Measurements from ENCODE around the gene SYT17.

The SYT17 gene

GRCh38 chr16:19142939-19143598, 25.0 kb upstream of the SYT17 start:
- no peaks in the 10 kb centered on the region for H3F3A ChIP-seq (ENCODE audit: control insufficient read depth, insufficient read depth)
- no peaks in the 10 kb centered on the region for H4K20me1 ChIP-seq (ENCODE audit: control insufficient read depth, insufficient read depth, low read depth, low read length)
- TF ChIP-seq EZH2phosphoT487 (IDR thresholded peaks at IDR 0.05; ENCODE audit: borderline replicate concordance, low read length) (no peak), CTCF (IDR thresholded peaks at IDR 0.05; ENCODE audit: low read depth, low read length, poor library complexity, severe bottlenecking) (no peak)
- H3K4me1 ChIP-seq (ENCODE audit: control insufficient read depth, low read length), result no peaks in the 10 kb centered on the region
- H3K4me3 ChIP-seq (ENCODE audit: low read length), result no peak overlapping the region
- H3K27me3 ChIP-seq (ENCODE audit: control insufficient read depth, low read length), result peaks cover 14% of the 10 kb centered on the region; the same call in 1 of the 2 replicates
- no peak overlapping the region for H3K27ac ChIP-seq (ENCODE audit: low read depth, low read length)
- no peaks in the 10 kb centered on the region for H3K36me3 ChIP-seq (ENCODE audit: control insufficient read depth, low read length)
- no peak overlapping the region for H3K4me2 ChIP-seq (ENCODE audit: low read length)
- no peaks in the 10 kb centered on the region for H3K79me2 ChIP-seq (ENCODE audit: control insufficient read depth, low read length)
- peaks cover 3% of the 10 kb centered on the region; the same call in 1 of the 2 replicates for H3K9me3 ChIP-seq (ENCODE audit: control insufficient read depth, insufficient read depth, low read length)
- no peaks in the 10 kb centered on the region for H3K9me2 ChIP-seq (replicated peaks; ENCODE audit: control insufficient read depth, low read length)

GRCh38 chr16:19143599-19143956, 24.5 kb upstream of the SYT17 start:
- Histone ChIP-seq H3K9me2 (replicated peaks; ENCODE audit: control insufficient read depth, low read length) (no peaks in the 10 kb centered on the region), H3K4me3 (ENCODE audit: low read length) (no peak overlapping the region), H3F3A (ENCODE audit: control insufficient read depth, insufficient read depth) (no peaks in the 10 kb centered on the region), H3K27me3 (ENCODE audit: control insufficient read depth, low read length) (peaks cover 14% of the 10 kb centered on the region; the same call in 1 of the 2 replicates), H3K79me2 (ENCODE audit: control insufficient read depth, low read length) (no peaks in the 10 kb centered on the region), H3K4me1 (ENCODE audit: control insufficient read depth, low read length) (no peaks in the 10 kb centered on the region), H3K4me2 (ENCODE audit: low read length) (no peak overlapping the region), H4K20me1 (ENCODE audit: control insufficient read depth, insufficient read depth, low read depth, low read length) (no peaks in the 10 kb centered on the region), H3K36me3 (ENCODE audit: control insufficient read depth, low read length) (no peaks in the 10 kb centered on the region), H3K27ac (ENCODE audit: low read depth, low read length) (no peak overlapping the region), H3K9me3 (ENCODE audit: control insufficient read depth, insufficient read depth, low read length) (peaks cover 3% of the 10 kb centered on the region; the same call in 1 of the 2 replicates)
- TF ChIP-seq EZH2phosphoT487 (IDR thresholded peaks at IDR 0.05; ENCODE audit: borderline replicate concordance, low read length) (no peak), CTCF (IDR thresholded peaks at IDR 0.05; ENCODE audit: low read depth, low read length, poor library complexity, severe bottlenecking) (no peak)

- Histone ChIP-seq H3K27me3 (ENCODE audit: control insufficient read depth, low read length) (peaks cover 14% of the 10 kb centered on the region; the same call in 1 of the 2 replicates), H3K27ac (ENCODE audit: low read depth, low read length) (no peak overlapping the region), H3K79me2 (ENCODE audit: control insufficient read depth, low read length) (no peaks in the 10 kb centered on the region), H3F3A (ENCODE audit: control insufficient read depth, insufficient read depth) (no peaks in the 10 kb centered on the region), H3K4me3 (ENCODE audit: low read length) (no peak overlapping the region), H3K36me3 (ENCODE audit: control insufficient read depth, low read length) (no peaks in the 10 kb centered on the region), H4K20me1 (ENCODE audit: control insufficient read depth, insufficient read depth, low read depth, low read length) (no peaks in the 10 kb centered on the region), H3K9me3 (ENCODE audit: control insufficient read depth, insufficient read depth, low read length) (peaks cover 3% of the 10 kb centered on the region; the same call in 1 of the 2 replicates), H3K4me1 (ENCODE audit: control insufficient read depth, low read length) (no peaks in the 10 kb centered on the region), H3K4me2 (ENCODE audit: low read length) (no peak overlapping the region), H3K9me2 (replicated peaks; ENCODE audit: control insufficient read depth, low read length) (no peaks in the 10 kb centered on the region)
- TF ChIP-seq EZH2phosphoT487 (IDR thresholded peaks at IDR 0.05; ENCODE audit: borderline replicate concordance, low read length), result no peak
- TF ChIP-seq CTCF (IDR thresholded peaks at IDR 0.05; ENCODE audit: low read depth, low read length, poor library complexity, severe bottlenecking), result no peak
Measured at GRCh38 chr16:19145010-19145409, 23.0 kb upstream of the SYT17 start.

All from DOHH2 (cell line).